Measurements from ENCODE around the gene PRRG2.

The PRRG2 gene

GRCh38 chr19:49589502-49589905, 8.4 kb downstream of the PRRG2 start:
- DNase-seq = no peak

GRCh38 chr19:49590071-49590970, 9.2 kb downstream of the PRRG2 start:
- peak; percentile 98 for DNase-seq

DNA sequence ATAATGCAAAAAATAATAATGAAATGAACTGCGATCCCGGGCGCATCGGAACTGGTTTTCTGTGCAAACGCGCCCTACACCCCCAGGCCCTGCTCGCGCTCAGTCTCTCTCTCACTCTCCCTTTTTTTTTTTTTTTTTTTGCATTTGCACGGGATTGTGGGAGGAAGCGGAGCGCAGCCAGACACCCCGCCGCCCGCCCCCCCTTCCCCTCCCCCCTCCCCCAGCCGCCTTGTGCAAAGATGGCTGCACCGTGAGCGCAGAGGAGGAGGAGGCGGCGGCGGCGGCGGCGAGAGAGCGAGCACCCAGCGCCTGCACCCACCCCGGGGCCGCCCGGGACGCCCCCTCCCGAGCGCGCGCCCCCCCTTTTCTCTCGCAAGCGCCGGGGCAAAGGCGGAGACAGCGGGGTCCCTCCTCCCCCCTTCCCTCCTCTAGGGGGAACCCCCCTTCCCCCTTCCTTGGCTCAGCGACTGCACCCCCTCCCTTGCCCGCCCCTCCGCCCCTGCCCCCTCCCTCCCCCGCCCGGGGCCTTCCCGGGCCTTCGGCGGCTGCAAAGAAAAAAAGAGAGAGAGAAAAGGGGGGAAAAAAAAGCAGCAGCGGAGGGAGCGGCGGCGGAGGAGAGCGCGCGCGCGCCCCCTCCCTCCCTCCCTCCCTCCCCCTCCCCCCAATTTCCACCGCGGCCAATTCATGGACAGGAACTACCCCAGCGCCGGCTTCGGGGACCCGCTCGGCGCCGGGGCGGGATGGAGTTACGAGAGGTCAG, 10.0 kb downstream of the PRRG2 start, which contains the start of gene PRR12:
PRR12 (plus strand) TSS at position 212 of the 760 bp plus-strand sequence; CDS start at position 685, 473 bp downstream.
- DNase-seq = peak; percentile 75

GRCh38 chr19:49591731-49592485, 10.8 kb downstream of the PRRG2 start:
- peak; percentile 56 for DNase-seq

GRCh38 chr19:49592486-49593232, 11.5 kb downstream of the PRRG2 start:
- DNase-seq = peak; percentile 21

DNA sequence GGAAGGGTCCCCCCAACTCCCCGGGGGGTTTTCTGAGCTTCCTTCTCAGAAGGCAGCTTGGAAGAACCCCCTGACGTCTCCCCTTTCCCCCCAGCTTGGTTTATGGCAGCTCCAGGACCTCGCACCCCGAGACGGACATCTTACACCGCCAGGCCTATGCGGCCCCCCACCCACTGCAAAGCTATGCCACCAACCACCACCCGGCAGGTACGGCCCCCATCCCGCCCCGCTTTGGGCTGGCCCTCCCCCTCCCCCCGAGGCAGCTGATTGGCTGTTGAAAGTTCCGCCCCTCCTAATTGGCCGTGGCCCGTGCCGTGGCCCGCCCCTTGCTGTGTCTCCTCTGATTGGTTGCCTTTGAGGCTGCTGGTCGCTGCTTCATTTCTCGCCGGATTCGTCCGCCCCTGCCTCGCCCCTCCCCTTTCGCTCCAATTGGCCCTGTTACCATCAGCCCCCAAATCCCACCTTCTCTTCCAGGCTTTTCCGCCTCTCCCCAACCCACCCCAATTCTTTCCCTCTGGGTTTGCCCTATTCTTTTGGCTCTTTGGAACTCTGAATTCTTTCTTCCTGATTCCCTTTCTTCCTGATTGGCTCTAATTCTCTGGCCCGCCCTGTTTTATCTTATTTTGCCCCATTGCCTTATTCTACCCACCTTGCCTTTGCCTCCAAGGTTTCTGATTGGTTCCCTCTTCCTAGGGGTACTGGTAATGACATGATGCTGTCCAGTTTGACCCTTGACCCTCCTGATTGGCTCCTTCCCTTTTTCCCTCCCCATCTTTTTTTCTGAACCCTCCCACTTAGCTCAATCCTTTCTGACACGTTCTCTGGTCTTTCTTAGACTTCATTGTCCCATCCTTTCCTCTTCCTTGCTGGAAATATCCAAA, 12.4 kb downstream of the PRRG2 start:
- DNase-seq = peak; percentile 97

GRCh38 chr19:49594157-49594992, 13.3 kb downstream of the PRRG2 start:
- no peak for DNase-seq

DNA sequence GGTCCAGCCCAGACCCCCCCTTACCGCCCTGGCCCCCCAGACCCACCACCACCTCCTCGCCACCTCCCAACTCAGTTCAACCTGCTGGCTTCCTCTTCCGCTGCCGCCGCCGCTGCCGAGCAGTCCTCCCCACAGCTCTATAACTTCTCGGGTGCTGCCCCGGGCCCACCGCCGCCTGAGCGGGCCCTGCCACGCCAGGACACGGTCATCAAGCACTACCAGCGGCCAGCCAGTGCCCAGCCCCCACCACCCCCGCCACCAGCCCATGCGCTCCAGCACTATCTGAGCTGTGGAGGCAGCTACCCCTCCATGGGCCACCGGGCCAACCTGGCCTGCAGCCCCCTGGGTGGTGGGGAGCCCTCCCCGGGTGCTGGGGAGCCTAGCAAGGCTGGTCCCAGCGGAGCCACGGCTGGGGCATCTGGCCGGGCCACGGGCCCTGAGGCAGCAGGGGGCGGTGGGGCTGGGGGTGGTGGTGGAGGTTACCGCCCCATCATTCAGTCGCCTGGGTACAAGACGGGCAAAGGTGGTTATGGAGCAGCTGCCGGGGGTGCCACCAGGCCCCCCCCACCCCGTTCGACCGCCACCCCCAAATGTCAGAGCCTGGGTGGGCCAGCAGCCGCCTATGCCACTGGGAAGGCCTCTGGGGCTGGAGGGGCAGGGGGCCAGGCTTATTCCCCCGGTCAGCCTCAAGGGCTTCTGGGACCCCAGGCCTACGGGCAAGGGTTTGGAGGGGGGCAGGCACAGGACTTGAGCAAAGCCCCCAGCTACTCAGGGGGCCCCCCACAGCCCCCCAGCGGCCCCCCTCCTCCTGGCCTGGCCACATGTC, 14.1 kb downstream of the PRRG2 start:
- no peak for DNase-seq

- DNase-seq = no peak
Observed at GRCh38 chr19:49595819-49596404, 14.8 kb downstream of the PRRG2 start.

- DNase-seq = no peak
Observed at GRCh38 chr19:49596407-49596806, 15.3 kb downstream of the PRRG2 start.

GRCh38 chr19:49596954-49597702, 16.0 kb downstream of the PRRG2 start:
- DNase-seq = no peak

GRCh38 chr19:49597703-49597974, 16.5 kb downstream of the PRRG2 start:
- no peak for DNase-seq

DNA sequence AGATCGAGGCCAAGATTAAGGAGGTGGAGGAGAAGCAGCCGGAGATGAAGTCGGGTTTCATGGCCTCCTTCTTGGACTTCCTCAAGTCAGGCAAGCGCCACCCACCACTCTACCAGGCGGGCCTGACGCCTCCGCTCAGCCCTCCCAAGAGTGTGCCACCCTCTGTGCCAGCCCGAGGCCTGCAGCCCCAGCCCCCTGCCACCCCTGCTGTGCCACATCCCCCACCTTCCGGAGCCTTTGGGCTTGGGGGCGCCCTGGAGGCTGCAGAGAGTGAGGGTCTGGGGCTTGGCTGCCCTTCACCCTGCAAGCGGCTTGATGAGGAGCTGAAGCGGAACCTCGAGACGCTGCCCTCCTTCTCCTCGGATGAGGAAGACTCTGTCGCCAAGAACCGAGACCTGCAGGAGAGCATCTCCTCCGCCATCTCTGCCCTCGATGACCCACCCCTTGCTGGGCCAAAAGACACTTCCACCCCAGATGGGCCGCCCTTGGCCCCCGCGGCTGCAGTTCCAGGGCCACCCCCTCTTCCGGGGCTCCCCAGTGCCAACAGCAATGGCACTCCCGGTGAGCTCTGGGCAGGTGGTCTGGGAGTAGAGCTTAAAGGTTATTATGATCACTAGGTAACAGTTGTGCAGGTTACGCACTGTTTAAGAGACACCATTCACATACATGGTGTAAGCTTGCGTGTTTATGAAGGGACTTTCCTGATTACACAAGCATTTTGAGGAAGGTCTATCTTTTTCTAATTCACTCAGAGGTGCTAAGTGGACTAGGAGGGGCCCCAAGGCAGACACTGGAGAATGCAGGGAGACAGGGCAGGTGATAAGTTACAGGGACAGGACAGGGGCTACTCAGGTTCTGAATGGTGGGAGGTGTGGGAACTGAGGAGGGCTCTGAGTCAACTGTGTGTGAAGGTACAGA, 18.5 kb downstream of the PRRG2 start:
- no peak for DNase-seq

GRCh38 chr19:49601482-49602038, 20.4 kb downstream of the PRRG2 start:
- DNase-seq = no peak

DNA sequence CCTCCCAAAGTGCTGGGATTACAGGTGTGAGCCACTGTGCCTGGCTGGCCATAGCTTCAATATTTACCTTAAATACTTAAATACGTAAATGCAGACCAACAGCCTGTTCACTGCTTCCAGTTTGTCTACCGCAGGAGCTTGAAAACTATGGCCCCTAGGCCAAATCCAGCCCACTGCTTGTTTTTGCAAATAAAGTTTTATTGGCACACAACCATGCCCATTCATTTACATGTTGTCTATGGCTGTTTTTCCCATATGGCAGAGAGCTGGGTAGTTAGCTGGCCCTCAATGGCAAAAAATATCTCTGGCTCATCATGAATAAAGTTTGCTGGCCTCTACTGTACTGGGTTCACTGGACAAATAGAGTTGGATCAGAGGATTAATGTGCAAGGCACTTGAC, 21.7 kb downstream of the PRRG2 start:
- DNase-seq = no peak

DNA sequence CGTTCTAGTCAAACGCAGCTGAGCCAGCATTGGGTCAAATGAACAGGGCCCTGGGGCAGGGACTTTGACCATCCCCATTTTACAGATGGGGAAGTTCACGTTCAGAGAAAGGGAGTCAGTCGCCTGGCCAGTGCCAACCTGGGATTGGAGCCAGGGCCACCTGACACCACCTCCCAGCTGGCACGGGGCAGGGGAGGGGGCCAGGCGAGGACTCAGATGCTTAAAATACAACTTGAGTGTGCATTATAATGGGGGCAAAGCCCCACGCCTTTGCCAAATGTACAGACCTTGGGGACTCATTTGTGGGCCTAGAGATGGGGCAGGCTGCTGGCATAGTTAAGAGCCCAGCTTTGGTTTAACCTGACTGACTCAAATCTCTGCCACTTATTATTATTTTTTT, 24.5 kb downstream of the PRRG2 start:
- no peak for DNase-seq

DNA sequence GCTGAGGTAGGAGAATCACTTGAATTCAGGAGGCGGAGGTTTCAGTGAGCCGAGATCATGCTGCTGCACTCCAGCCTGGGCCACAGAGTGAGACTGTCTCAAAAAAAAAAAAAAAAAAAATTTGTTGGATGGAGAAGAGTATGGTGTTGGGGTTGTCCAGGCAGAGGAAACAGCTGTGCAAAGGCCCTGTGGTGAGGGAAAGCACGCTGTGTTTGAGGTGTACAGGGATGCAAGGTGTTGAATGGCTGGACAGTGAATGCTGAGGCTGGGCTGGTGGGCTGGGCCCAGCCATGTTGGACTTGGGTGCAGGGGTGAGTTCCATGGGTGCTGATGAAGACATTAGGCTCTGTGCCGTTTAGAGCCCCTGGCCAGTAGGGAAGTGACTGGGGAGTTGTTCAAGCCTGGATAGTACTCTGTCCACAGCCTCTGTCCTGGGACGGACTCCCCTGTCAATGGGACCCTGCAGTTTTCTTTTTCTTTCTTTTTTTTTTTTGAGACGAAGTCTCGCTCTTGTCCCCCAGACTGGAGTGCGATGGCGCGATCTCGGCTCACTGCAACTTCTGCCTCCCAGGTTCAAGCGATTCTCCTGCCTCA, 28.5 kb downstream of the PRRG2 start:
- no peak for DNase-seq
